GM03348 (cell line): ENCODE measurements around the gene PAQR4.

Source experiments
- DNase-seq: peaks from one replicate; pipeline ENCODE4 v3.0.0; 2012; ENCODE audit warnings: low spot score

PAQR4 gene

GRCh38 chr16:2946649-2947048, 22.5 kb upstream of the PAQR4 start:
- no peak for DNase-seq

GRCh38 chr16:2948807-2949704, 20.1 kb upstream of the PAQR4 start:
- DNase-seq: no peak

GRCh38 chr16:2949705-2950352, 19.3 kb upstream of the PAQR4 start:
- DNase-seq: no peak

GRCh38 chr16:2950353-2950724, 18.8 kb upstream of the PAQR4 start:
- no peak for DNase-seq

- DNase-seq: no peak
Observed at GRCh38 chr16:2950773-2951172, 18.4 kb upstream of the PAQR4 start.

- DNase-seq: no peak
Observed at GRCh38 chr16:2952679-2953078, 16.5 kb upstream of the PAQR4 start.

GRCh38 chr16:2953706-2954627, 15.2 kb upstream of the PAQR4 start:
- no peak for DNase-seq

GRCh38 chr16:2954656-2955381, 14.3 kb upstream of the PAQR4 start:
- no peak for DNase-seq

- no peak for DNase-seq
Observed at GRCh38 chr16:2955438-2955778, 13.7 kb upstream of the PAQR4 start.

GRCh38 chr16:2955779-2956578, 13.2 kb upstream of the PAQR4 start:
- no peak for DNase-seq

- DNase-seq: no peak
Observed at GRCh38 chr16:2956579-2956956, 12.6 kb upstream of the PAQR4 start.

GRCh38 chr16:2959206-2959605, 9.9 kb upstream of the PAQR4 start:
- DNase-seq: no peak

GRCh38 chr16:2960183-2961010, 8.8 kb upstream of the PAQR4 start:
- no peak for DNase-seq

GRCh38 chr16:2962334-2963073, 6.6 kb upstream of the PAQR4 start:
- DNase-seq: no peak

GRCh38 chr16:2963074-2963722, 6.0 kb upstream of the PAQR4 start:
- DNase-seq: no peak

GRCh38 chr16:2963723-2964474, 5.2 kb upstream of the PAQR4 start, which contains the start of gene KREMEN2:
KREMEN2 (plus strand) TSS chr16:2964275; CDS start chr16:2964521, 246 bp downstream.
- peak; percentile 46 for DNase-seq

- peak; percentile 37 for DNase-seq
Observed at GRCh38 chr16:2964475-2965336, 4.4 kb upstream of the PAQR4 start.
